Effector memory CD4-positive, alpha-beta T cell (primary cell): Measurements from ENCODE around the gene CELA3A.
"Not testable (repeated sequence)": the region's sequence is repeated elsewhere in the genome, so short reads cannot be mapped to it uniquely, and the experiment has no call there.

Experiments used
- DNase-seq, 3 donors: peaks; one replicate each; pipeline ENCODE4 v3.0.0-alpha.2; 2020
- H3K27ac ChIP-seq: 2 replicates; pipeline ENCODE4 v1.7.0; 2013; ENCODE audit warnings: mild to moderate bottlenecking, low read length, moderate library complexity; ENCODE audit not compliant: insufficient read depth, poor library complexity, severe bottlenecking
- H3K27me3 ChIP-seq: replicated peaks from 2 replicates; pipeline ENCODE4 v1.7.0; 2013; ENCODE audit warnings: mild to moderate bottlenecking, low read length; ENCODE audit not compliant: insufficient read depth, control insufficient read depth, poor library complexity, severe bottlenecking
- H3K36me3 ChIP-seq: 2 replicates; pipeline ENCODE4 v1.7.0; 2013; ENCODE audit warnings: mild to moderate bottlenecking, low read length, moderate library complexity; ENCODE audit not compliant: control insufficient read depth, insufficient read depth
- H3K4me1 ChIP-seq: 2 replicates; pipeline ENCODE4 v1.7.0; 2013; ENCODE audit warnings: low read length, mild to moderate bottlenecking; ENCODE audit not compliant: control insufficient read depth, insufficient read depth, poor library complexity, severe bottlenecking
- H3K4me3 ChIP-seq: 2 replicates; pipeline ENCODE4 v1.7.0; 2013; ENCODE audit warnings: low read length, low read depth, mild to moderate bottlenecking; ENCODE audit not compliant: insufficient read depth, poor library complexity, severe bottlenecking
- H3K9me3 ChIP-seq: 2 replicates; pipeline ENCODE4 v1.7.0; 2013; ENCODE audit warnings: mild to moderate bottlenecking, low read length, moderate library complexity; ENCODE audit not compliant: control insufficient read depth

CELA3A gene

DNA sequence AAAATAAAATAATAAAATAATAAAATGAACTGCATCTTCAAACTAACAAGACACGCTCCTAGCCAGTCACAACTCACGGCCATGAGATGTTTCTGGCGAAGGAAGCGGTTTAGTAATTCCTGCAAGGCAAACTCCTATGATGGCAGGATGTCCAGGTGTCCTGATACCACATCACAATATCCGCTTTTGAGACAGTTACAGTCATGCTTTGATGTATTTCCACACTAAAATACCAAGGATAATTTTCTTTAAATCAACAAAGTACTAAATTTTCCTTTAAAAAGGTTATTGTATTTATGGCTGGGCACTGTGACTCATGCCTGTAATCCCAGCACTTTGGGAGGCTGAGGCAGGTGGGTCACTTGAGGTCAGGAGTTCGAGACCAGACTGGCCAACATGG, 34.2 kb upstream of the CELA3A start:
- not testable (repeated sequence) for H3K9me3 ChIP-seq, H3K4me1 ChIP-seq, H3K27me3 ChIP-seq, H3K4me3 ChIP-seq, H3K27ac ChIP-seq, DNase-seq, H3K36me3 ChIP-seq

DNA sequence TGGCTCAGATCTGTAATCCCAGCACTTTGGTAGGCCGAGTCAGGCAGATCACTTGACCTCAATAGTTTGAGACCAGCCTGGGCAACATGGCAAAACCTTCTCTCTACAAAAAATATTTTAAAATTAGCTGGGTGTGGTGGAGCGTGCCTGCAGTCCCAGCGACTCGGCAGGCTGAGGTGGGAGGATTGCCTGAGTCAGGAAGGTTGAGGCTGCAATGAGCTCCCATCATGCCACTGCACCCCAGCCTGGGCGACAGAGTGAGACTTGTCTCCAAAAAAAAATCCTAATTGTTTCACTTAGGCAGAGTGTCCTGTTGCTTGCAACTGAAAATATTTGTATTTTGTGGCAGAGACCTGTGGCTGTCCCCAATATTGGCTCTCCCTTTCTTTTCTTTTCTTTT, 32.4 kb upstream of the CELA3A start:
- not testable (repeated sequence) for H3K36me3 ChIP-seq, H3K4me3 ChIP-seq, DNase-seq, H3K4me1 ChIP-seq, H3K27ac ChIP-seq, H3K27me3 ChIP-seq, H3K9me3 ChIP-seq

DNA sequence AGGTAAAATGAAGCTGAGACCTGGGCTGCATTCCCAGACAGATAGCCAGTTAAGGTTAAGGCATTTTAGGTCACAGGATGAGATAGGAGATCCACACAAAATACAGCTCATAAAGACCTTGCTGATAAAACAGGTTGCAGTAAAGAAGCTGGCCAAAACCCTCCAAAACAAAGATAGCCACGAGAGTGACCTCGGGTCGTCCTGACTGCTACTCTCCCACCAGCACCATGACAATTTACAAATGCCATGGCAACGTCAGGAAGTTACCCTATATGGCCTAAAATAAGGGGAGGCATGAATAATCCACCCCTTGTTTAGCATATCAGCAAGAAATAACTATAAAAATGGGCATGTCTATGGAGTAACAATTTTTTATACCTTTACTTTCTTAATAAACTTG, 30.9 kb upstream of the CELA3A start:
- DNase-seq, H3K4me1 ChIP-seq, H3K36me3 ChIP-seq, H3K27ac ChIP-seq, H3K27me3 ChIP-seq, H3K4me3 ChIP-seq, H3K9me3 ChIP-seq: not testable (repeated sequence)

DNA sequence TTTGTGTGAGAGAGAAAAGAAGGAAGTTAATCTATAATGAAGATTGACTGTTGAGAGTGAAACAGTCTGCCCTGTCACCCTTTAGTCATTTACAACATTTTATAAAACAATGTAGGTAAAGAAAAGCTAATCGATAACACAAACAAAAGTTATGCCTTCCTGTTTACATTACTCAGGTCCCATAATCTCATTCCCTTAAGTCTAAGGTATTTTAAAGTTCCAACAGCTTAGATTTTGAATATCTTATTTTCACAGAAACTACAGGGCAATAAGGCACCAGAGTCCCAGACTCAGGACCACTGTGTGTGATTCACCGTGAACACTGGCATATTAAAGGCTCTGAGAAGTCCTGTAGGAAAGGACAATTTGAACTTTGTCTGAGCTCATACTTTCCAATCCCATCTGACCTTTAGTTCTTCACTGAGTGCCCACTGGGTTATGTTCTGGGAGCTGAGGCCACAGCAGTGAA, 28.4 kb upstream of the CELA3A start:
- not testable (repeated sequence) for H3K4me3 ChIP-seq, H3K4me1 ChIP-seq, H3K36me3 ChIP-seq, H3K9me3 ChIP-seq, H3K27ac ChIP-seq, DNase-seq, H3K27me3 ChIP-seq

DNA sequence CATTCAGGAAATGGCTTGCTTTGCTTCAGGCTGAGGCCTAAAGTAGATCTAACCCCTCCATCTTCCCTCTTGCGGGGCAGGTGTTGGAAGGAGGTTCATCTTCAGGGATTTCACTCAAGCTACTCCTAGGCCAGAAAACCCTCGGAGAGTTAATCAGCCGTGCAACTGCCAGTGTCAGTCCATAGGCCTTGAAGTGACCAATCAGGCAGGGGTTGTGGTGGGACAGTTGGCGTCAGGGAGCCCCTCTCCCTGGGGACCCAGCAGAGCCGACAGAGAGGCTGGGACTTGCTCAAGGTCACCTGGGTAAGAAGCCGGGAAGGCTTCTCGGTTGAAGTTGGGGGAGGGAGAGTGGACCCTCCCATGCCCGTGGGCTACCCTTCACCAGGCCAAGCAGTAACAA, 27.5 kb upstream of the CELA3A start:
- not testable (repeated sequence) for H3K27me3 ChIP-seq, H3K36me3 ChIP-seq, H3K9me3 ChIP-seq, H3K27ac ChIP-seq, DNase-seq, H3K4me1 ChIP-seq, H3K4me3 ChIP-seq

DNA sequence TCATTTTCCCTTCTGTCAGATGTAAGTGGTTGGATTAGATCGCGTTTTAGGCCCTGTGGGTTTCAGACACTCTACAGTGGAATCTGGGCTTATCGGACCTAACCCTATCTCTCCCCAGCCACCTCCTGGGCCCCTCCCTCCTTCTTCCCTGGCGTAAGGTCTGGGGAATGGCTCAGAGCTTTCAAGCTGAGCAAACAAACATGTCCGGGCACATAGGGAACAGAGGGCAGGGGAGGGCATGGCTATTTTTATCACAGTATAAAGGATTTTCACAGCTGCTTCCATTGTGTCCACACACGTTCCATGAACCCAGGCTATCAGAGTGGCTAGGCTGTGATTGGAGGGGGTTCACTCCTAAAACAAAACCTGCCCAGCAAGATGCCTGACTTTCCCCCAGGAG, 26.8 kb upstream of the CELA3A start:
- H3K4me3 ChIP-seq, DNase-seq, H3K4me1 ChIP-seq, H3K9me3 ChIP-seq, H3K36me3 ChIP-seq, H3K27me3 ChIP-seq, H3K27ac ChIP-seq: not testable (repeated sequence)

DNA sequence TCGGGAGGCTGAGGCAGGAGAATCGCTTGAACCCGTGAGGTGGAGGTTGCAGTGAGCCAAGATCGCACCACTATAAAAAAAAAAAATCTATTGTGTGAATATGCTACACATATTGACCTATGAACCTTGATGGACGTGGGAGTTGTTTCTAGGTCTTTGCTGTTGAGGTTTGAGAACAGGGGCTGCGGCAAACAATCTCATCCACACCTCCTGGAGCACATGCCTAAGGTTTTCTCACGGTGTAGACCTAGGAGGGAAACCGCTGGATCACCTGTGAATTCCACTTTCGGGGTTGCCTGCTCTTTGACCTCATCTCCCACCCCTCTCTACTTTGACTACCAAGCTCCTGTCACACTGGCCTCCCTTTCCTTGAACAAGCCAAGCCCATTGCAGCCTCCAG, 26.2 kb upstream of the CELA3A start:
- not testable (repeated sequence) for DNase-seq, H3K4me1 ChIP-seq, H3K36me3 ChIP-seq, H3K27ac ChIP-seq, H3K9me3 ChIP-seq, H3K4me3 ChIP-seq, H3K27me3 ChIP-seq

DNA sequence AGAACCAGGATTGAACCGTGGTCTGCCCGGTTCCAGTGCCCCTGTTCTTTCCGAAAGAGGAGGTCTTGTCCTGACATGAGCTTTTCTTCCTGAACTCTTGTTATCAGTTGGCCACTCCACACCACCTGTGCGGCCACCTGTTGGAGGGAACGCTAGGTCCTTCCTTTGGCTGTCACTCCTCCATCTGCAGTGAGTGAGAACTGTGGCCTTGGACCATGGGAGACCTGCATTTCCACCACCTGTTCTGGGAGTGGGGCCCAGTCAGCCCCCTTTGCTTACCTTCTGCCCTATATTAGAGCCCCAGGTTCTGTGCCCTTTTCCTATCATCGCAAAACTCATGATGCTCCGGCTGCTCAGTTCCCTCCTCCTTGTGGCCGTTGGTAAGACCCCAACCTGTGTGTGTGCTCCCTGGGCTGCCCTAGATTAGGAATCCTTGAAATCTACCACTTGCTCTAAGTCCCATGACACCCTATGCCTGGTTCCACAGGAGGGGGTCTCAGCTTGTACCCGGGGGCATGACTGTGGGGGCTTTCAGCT, 24.7 kb upstream of the CELA3A start, which contains the start of gene CELA3B:
Gene CELA3B (plus strand): TSS at position 320 of the 537 bp plus-strand sequence. CDS start 18 bp downstream, at position 338.
- DNase-seq, H3K27ac ChIP-seq, H3K27me3 ChIP-seq, H3K4me3 ChIP-seq, H3K4me1 ChIP-seq, H3K9me3 ChIP-seq, H3K36me3 ChIP-seq: not testable (repeated sequence)

DNA sequence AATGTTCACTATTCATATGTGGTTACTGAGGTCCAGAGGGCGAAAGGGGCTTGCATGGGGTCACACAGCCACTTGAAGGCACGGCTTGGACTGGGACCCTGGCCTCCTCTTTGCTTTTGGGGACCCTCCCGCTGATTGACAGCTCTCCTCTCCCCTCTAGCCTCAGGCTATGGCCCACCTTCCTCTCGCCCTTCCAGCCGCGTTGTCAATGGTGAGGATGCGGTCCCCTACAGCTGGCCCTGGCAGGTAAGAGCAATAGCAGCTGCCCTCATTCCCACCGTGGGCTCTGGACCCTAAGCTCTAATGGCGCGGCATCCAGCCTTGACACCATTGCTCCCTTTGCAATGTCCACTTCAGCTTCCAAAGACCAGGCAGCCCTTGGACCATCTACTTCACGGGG, 23.2 kb upstream of the CELA3A start:
- not testable (repeated sequence) for H3K27me3 ChIP-seq, H3K36me3 ChIP-seq, DNase-seq

DNA sequence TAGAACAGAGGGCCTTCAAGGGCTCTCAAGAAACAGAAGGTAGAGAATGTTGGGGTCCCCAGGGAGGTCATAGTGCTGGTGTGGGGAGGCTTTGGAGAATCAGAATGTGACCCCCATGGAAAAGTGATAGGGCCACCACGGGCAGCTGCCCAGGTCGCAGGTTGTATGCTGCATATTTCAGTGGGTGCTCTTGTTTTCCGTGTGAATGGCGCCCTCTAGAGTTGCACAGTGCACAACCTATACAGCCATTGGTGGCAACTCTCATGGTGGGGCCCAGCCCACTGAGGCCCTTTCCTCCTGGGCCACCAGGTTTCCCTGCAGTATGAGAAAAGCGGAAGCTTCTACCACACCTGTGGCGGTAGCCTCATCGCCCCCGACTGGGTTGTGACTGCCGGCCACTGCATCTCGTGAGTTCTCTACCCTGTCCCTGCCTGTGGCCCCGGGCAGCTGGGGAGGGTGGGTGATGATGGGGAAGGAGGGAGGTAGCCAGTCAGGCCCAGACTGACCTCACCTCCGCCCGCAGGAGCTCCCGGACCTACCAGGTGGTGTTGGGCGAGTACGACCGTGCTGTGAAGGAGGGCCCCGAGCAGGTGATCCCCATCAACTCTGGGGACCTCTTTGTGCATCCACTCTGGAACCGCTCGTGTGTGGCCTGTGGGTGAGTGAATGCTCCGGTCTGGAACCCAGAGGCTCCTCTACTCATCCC, 20.8 kb upstream of the CELA3A start:
- not testable (repeated sequence) for H3K9me3 ChIP-seq, H3K36me3 ChIP-seq, H3K4me1 ChIP-seq, H3K27me3 ChIP-seq, H3K27ac ChIP-seq, H3K4me3 ChIP-seq, DNase-seq

More for the DNA sequence above, 23.2 kb upstream of the CELA3A start:
- not testable (repeated sequence) for H3K27ac ChIP-seq, H3K9me3 ChIP-seq, H3K4me1 ChIP-seq, H3K4me3 ChIP-seq
